Keratinocyte (primary cell): ENCODE measurements around the gene CD72. TPM values are rescaled to one million over a fixed set of nuclear protein-coding genes. Genes with fewer than 3 reads are reported as not detected.

ENCODE experiments used
- DNase-seq: peaks from one replicate; pipeline ENCODE4 v3.0.0-alpha.2; 2011; ENCODE audit warnings: low read depth, missing footprints, low spot score
- FAIRE-seq: peaks from 2 replicates; lab custom pipeline; 2011; peaks lifted over from hg19 to GRCh38; lab: Jason Lieb, UNC
- H2AFZ ChIP-seq: 2 replicates; pipeline ENCODE4 v1.6.0; 2012; ENCODE audit warnings: low read length, control low read depth, inconsistent platforms; ENCODE audit not compliant: control insufficient read depth
- H3K27ac ChIP-seq: 2 replicates; pipeline ENCODE4 v1.5.1; 2011; ENCODE audit warnings: low read length; ENCODE audit not compliant: control insufficient read depth, insufficient read depth
- H3K27me3 ChIP-seq: 3 replicates; pipeline ENCODE4 v1.6.0; 2011; ENCODE audit warnings: low read length; ENCODE audit not compliant: control insufficient read depth, insufficient read depth; ENCODE audit errors: extremely low read depth
- H3K36me3 ChIP-seq, 2 experiments: 2 replicates in 1 of 2; 3 replicates in 1 of 2; pipeline ENCODE4 v1.5.1; 2011; ENCODE audit warnings: low read length in 2 of 2, mild to moderate bottlenecking in 1 of 2; ENCODE audit not compliant: control insufficient read depth in 2 of 2, insufficient read depth in 2 of 2; ENCODE audit errors: extremely low read depth in 1 of 2
- H3K4me1 ChIP-seq: 3 replicates; pipeline ENCODE4 v1.5.1; 2011; ENCODE audit warnings: low read length; ENCODE audit not compliant: control insufficient read depth, insufficient read depth; ENCODE audit errors: extremely low read depth
- H3K4me2 ChIP-seq: 3 replicates; pipeline ENCODE4 v1.6.0; 2011; ENCODE audit warnings: low read depth, low read length; ENCODE audit not compliant: control insufficient read depth, insufficient read depth; ENCODE audit errors: extremely low read depth
- H3K4me3 ChIP-seq, 3 experiments: fragments of 200-600 bp in 1 of 3; sonication (generic) in 1 of 3; 2 replicates in 2 of 3; 3 replicates in 1 of 3; pipeline ENCODE4 v1.5.1; 2011 to 2016; ENCODE audit warnings: low read length in 3 of 3, mild to moderate bottlenecking in 3 of 3, control low read depth in 2 of 3, inconsistent platforms in 1 of 3, low read depth in 1 of 3, mixed read lengths in 1 of 3, mixed run types in 1 of 3, moderate library complexity in 1 of 3; ENCODE audit not compliant: control insufficient read depth in 2 of 3, insufficient read depth in 2 of 3; ENCODE audit errors: extremely low read depth in 1 of 3
- H3K79me2 ChIP-seq: 2 replicates; pipeline ENCODE4 v1.6.0; 2012; ENCODE audit warnings: low read length; ENCODE audit not compliant: control insufficient read depth, insufficient read depth
- H3K9ac ChIP-seq: 3 replicates; pipeline ENCODE4 v1.6.0; 2011; ENCODE audit warnings: low read length; ENCODE audit not compliant: control insufficient read depth, insufficient read depth; ENCODE audit errors: extremely low read depth
- H3K9me1 ChIP-seq: 3 replicates; pipeline ENCODE4 v1.6.0; 2011; ENCODE audit warnings: low read length; ENCODE audit not compliant: control insufficient read depth, insufficient read depth; ENCODE audit errors: extremely low read depth
- H3K9me3 ChIP-seq: 2 replicates; pipeline ENCODE4 v1.5.1; 2012; ENCODE audit warnings: low read depth, low read length; ENCODE audit not compliant: control insufficient read depth
- H4K20me1 ChIP-seq: 3 replicates; pipeline ENCODE4 v1.6.0; 2011; ENCODE audit warnings: low read length; ENCODE audit not compliant: control insufficient read depth, insufficient read depth; ENCODE audit errors: extremely low read depth
- EZH2 ChIP-seq: IDR thresholded peaks from one replicate; pipeline ENCODE4 v1.6.1; 2012; ENCODE audit warnings: inconsistent platforms, mild to moderate bottlenecking, low read length, moderate library complexity
- dilution Hi-C: fragments of 300-500 bp; cut with MboI; formaldehyde crosslinking; loops from one replicate; pipeline ENCODE4 v1.7.0; 2020; ENCODE audit warnings: low sequenced_read_pairs; ENCODE audit not compliant: extremely low pct_ligation_motif_present
- polyA plus RNA-seq, 5 experiments: library from polyadenylated mRNA; depleted of rRNA in 3 of 5; stranded (reverse) in 3 of 5; stranded (forward) in 1 of 5; unstranded in 1 of 5; fragments of >200 nt; gene quantifications; 1 replicate in 1 of 5; 2 replicates in 3 of 5; 3 replicates in 1 of 5; pipeline versions ENCODE4 v1.2.1 to v1.2.3, GENCODE V29; 2011 to 2012; ENCODE audit warnings: missing spikeins in 2 of 5, low read depth in 1 of 5, low replicate concordance in 1 of 5
- small RNA-seq, 3 experiments: library from RNA; depleted of rRNA; stranded (forward); fragments of <200 nt; gene quantifications; one replicate each; pipeline ENCODE3, GENCODE V24; 2012; ENCODE audit warnings: low read depth in 3 of 3, low replicate concordance in 1 of 3; ENCODE audit not compliant: insufficient read length in 3 of 3
- TF ChIP-seq, protein P1 (sequence below), 3 experiments: IDR thresholded peaks in 1 of 3; conservative IDR thresholded peaks in 1 of 3; optimal IDR thresholded peaks in 1 of 3; 2 replicates in 2 of 3; 3 replicates in 1 of 3; pipeline versions ENCODE3 to v1.5.1; 2011; ENCODE audit warnings: low read length in 3 of 3, mild to moderate bottlenecking in 3 of 3, moderate library complexity in 2 of 3, control low read depth in 1 of 3, inconsistent platforms in 1 of 3; ENCODE audit not compliant: insufficient read depth in 2 of 3; ENCODE audit errors: extremely low read depth in 1 of 3

CD72 gene
- polyA plus RNA-seq, 1 donor (not counting 4 experiments of a cell fraction or from before 2014, with no cell fraction given): 0.66 TPM

DNA sequence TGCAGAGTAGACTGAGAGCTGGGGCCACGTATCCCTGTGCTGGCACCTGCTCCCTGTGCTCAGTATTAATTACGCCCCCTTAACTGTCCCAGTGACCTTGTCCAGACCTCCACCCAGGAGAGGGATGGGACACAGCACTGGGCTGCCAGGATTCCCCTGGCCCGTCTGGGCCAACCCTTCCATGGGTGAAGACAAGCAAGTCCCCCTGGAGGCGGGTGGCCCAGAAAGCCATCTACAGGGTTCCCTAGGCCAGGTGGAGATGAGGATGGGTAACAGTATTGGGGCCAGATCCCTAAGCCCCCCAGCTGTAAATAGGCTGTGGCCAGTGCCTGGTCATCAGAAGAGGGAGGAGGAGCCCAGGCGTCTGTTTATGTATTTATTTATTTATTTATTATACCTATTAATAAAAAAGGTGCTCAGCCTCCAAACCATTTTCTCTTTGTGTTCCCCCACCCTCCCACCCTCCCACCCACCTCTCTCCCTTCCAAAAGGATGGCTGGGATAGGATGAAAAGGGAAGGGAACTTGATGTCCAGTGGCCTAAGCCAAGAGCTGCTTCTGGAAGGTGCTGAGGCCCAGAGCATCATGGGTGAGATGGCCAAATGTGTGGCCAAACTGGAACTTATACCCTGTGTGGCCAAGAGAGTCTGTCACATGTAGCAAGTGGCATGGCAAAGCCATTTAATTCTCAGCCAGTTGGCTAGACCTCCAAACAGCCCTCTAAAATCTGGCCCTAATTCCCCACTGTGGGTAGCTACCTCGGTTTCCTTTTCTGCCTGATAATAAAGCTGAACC lies 56.5 kb downstream of the CD72 start:
- Histone ChIP-seq H4K20me1 (peaks cover 3% of the 10 kb centered on the region), H3K9ac (no peak overlapping the region), H3K27me3 (no peaks in the 10 kb centered on the region), H3K9me1 (peaks cover 5% of the 10 kb centered on the region), H3K4me3 (no peak overlapping the region), H3K27ac (no peak overlapping the region), H2AFZ (no peak overlapping the region), H3K4me2 (no peak overlapping the region), H3K4me1 (peaks cover 9% of the 10 kb centered on the region), H3K9me3 (no peaks in the 10 kb centered on the region), H3K36me3 (peaks cover 10 to 15% of the 10 kb centered on the region in 2 experiments), H3K79me2 (no peaks in the 10 kb centered on the region)
- FAIRE-seq: no peak
- TF ChIP-seq, protein P1, sequence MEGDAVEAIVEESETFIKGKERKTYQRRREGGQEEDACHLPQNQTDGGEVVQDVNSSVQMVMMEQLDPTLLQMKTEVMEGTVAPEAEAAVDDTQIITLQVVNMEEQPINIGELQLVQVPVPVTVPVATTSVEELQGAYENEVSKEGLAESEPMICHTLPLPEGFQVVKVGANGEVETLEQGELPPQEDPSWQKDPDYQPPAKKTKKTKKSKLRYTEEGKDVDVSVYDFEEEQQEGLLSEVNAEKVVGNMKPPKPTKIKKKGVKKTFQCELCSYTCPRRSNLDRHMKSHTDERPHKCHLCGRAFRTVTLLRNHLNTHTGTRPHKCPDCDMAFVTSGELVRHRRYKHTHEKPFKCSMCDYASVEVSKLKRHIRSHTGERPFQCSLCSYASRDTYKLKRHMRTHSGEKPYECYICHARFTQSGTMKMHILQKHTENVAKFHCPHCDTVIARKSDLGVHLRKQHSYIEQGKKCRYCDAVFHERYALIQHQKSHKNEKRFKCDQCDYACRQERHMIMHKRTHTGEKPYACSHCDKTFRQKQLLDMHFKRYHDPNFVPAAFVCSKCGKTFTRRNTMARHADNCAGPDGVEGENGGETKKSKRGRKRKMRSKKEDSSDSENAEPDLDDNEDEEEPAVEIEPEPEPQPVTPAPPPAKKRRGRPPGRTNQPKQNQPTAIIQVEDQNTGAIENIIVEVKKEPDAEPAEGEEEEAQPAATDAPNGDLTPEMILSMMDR (optimal IDR thresholded peaks at IDR 0.05 in 1 of 3, IDR thresholded peaks at IDR 0.05 in 1 of 3, conservative IDR thresholded peaks at IDR 0.05 in 1 of 3; ENCODE audit: extremely low read depth in 1 of 3, insufficient read depth in 2 of 3, low read length in 3 of 3): no peak
- no peak for TF ChIP-seq EZH2
- no peak for DNase-seq
- dilution Hi-C loops: no loop called here

GRCh38 chr9:35560625-35561337 lies 57.4 kb downstream of the CD72 start:
- H3K27me3 ChIP-seq: no peaks in the 10 kb centered on the region
- H3K4me1 ChIP-seq: peaks cover 9% of the 10 kb centered on the region
- H3K9me1 ChIP-seq: peaks cover 5% of the 10 kb centered on the region
- H4K20me1 ChIP-seq: peaks cover 3% of the 10 kb centered on the region
- H3K79me2 ChIP-seq: no peaks in the 10 kb centered on the region
- H3K36me3 ChIP-seq: peaks cover 10 to 21% of the 10 kb centered on the region in 2 experiments
- no peak for DNase-seq
- no peak for FAIRE-seq
- H3K4me2 ChIP-seq: no peak overlapping the region
- no peak overlapping the region for H3K27ac ChIP-seq
- H3K4me3 ChIP-seq: no peak overlapping the region
- H3K9ac ChIP-seq: no peak overlapping the region
- TF ChIP-seq, protein P1 (optimal IDR thresholded peaks at IDR 0.05 in 1 of 3, IDR thresholded peaks at IDR 0.05 in 1 of 3, conservative IDR thresholded peaks at IDR 0.05 in 1 of 3; ENCODE audit: extremely low read depth in 1 of 3, insufficient read depth in 2 of 3, low read length in 3 of 3): no peak
- dilution Hi-C loops: no loop called here
- H3K9me3 ChIP-seq: no peaks in the 10 kb centered on the region
- no peak overlapping the region for H2AFZ ChIP-seq

Small RNA genes within 50 kb of the gene (small RNA-seq; reads per million reads assigned to genes)
- gene MIR4667 (0 reads per million in 3 experiments), gene RMRP (0 reads per million in 3 experiments), gene RPS29P17 (0 reads per million in 3 experiments)

Other genes starting within 250 kb of the CD72 start
- gene RUSC2, start 128.3 kb downstream of the CD72 start, polyA plus RNA-seq: 4.2 to 7.9 TPM (median 6.3 TPM) in 3 replicates
- 11.2 to 13.5 TPM (median 11.8 TPM) in 3 replicates for gene TESK1, start 13.2 kb downstream of the CD72 start, polyA plus RNA-seq
- gene SIT1, start 32.5 kb upstream of the CD72 start, polyA plus RNA-seq: not detected in 3 replicates
- gene RMRP, start 39.6 kb upstream of the CD72 start, polyA plus RNA-seq: 21.6 to 91.8 TPM (median 40.5 TPM) in 3 replicates
- 10.5 to 14.3 TPM (median 14.1 TPM) in 3 replicates for gene CCDC107, start 39.9 kb upstream of the CD72 start, polyA plus RNA-seq
- 0.88 to 3.3 TPM (median 2.4 TPM) in 3 replicates for gene ARHGEF39, start 46.8 kb upstream of the CD72 start, polyA plus RNA-seq
- gene CA9, start 55.5 kb upstream of the CD72 start, polyA plus RNA-seq: 0.89 to 9.5 TPM (median 7.2 TPM) in 3 replicates
- 30.1 to 67.0 TPM (median 53.1 TPM) in 3 replicates for gene TPM2, start 71.5 kb upstream of the CD72 start, polyA plus RNA-seq
- 53.0 to 98.3 TPM (median 54.6 TPM) in 3 replicates for gene TLN1, start 113.8 kb upstream of the CD72 start, polyA plus RNA-seq
- gene CREB3, start 114.3 kb upstream of the CD72 start, polyA plus RNA-seq: 24.6 to 33.2 TPM (median 27.0 TPM) in 3 replicates
- 28.7 to 42.2 TPM (median 31.7 TPM) in 3 replicates for gene GBA2, start 130.8 kb upstream of the CD72 start, polyA plus RNA-seq
- gene RGP1, start 130.9 kb upstream of the CD72 start, polyA plus RNA-seq: 17.6 to 19.8 TPM (median 18.3 TPM) in 3 replicates
- gene MSMP, start 135.9 kb upstream of the CD72 start, polyA plus RNA-seq: not detected in 3 replicates
- gene NPR2, start 173.2 kb upstream of the CD72 start, polyA plus RNA-seq: 3.5 to 5.0 TPM (median 3.9 TPM) in 3 replicates
- 0.06 to 0.13 TPM (median 0.08 TPM) in 3 replicates for gene SPAG8, start 193.8 kb upstream of the CD72 start, polyA plus RNA-seq
- gene HINT2, start 196.6 kb upstream of the CD72 start, polyA plus RNA-seq: 11.6 to 16.6 TPM (median 16.6 TPM) in 3 replicates
- not detected in 3 replicates for gene FAM221B, start 210.3 kb upstream of the CD72 start, polyA plus RNA-seq
- 1.3 to 2.0 TPM (median 2.0 TPM) in 3 replicates for gene TMEM8B, start 210.8 kb upstream of the CD72 start, polyA plus RNA-seq